Testis (tissue), 3 donors: ENCODE results near the gene EPS8L3. TPM values are rescaled to one million over a fixed set of nuclear protein-coding genes. Genes with fewer than 3 reads are reported as not detected.

Experiments
- DNase-seq: peaks from one replicate; pipeline ENCODE4 v3.0.0-alpha.2; 2019
- H3K27ac ChIP-seq, 2 donors: fragments of 200-600 bp; sonication (generic); one replicate each; pipeline ENCODE4 v1.5.1; 2019
- H3K27me3 ChIP-seq: fragments of 200-600 bp; sonication (generic); one replicate; pipeline ENCODE4 v1.5.1; 2019
- H3K36me3 ChIP-seq: fragments of 200-600 bp; sonication (generic); one replicate; pipeline ENCODE4 v1.5.1; 2017; ENCODE audit warnings: low read depth; ENCODE audit errors: missing control alignments
- H3K4me1 ChIP-seq: fragments of 200-600 bp; sonication (generic); one replicate; pipeline ENCODE4 v1.5.1; 2019
- H3K4me3 ChIP-seq, 2 donors: fragments of 200-600 bp; sonication (generic); one replicate each; pipeline ENCODE4 v1.5.1; 2017 to 2019
- H3K9me3 ChIP-seq: fragments of 200-600 bp; sonication (generic); one replicate; pipeline ENCODE4 v1.5.1; 2017
- POLR2A ChIP-seq: fragments of 450-650 bp; IDR thresholded peaks from one replicate; pipeline ENCODE4 v1.6.1; 2017; ENCODE audit warnings: antibody characterized with exemption, mild to moderate bottlenecking, moderate library complexity
- WGBS, 2 donors: methylation state at CpG; one replicate each; pipeline ENCODE4 v1.1.5; 2018; 5-methylcytosine and 5-hydroxymethylcytosine counted together
- intact Hi-C: fragments of 100-400 bp; cut with DNase I; formaldehyde crosslinking; loops from one replicate; pipeline ENCODE4 v1.15.1; 2023; ENCODE audit warnings: low total_unique reads
- polyA plus RNA-seq: library from polyadenylated mRNA; stranded (reverse); fragments of 350-450 nt; fragmentation: Illumina TruSeq; extraction: RNeasy Lipid Tissue Mini Kit (QIAGEN cat#74804); gene quantifications from one replicate; pipeline ENCODE4 v1.2.3, GENCODE V29; 2014; ENCODE audit warnings: low read depth, low replicate concordance; ENCODE audit not compliant: insufficient read depth
- total RNA-seq, 2 donors: library from RNA; depleted of rRNA; stranded (reverse); fragments of >200 nt; gene quantifications; one replicate each; pipeline ENCODE4 v1.2.3, GENCODE V29; 2016
- TF ChIP-seq, protein P1 (sequence below), 3 experiments: fragments of 450-650 bp in 2 of 3; fragments of 200-600 bp in 1 of 3; sonication (generic) in 1 of 3; IDR thresholded peaks; one replicate each; pipeline ENCODE4 v1.5.1; 2016 to 2019; ENCODE audit warnings: antibody characterized with exemption in 3 of 3, mild to moderate bottlenecking in 2 of 3, moderate library complexity in 1 of 3

The EPS8L3 gene
- total and polyA plus RNA-seq, 3 donors from 2014 or later, result 3.3 to 7.7 (median 7.2) TPM

DNA sequence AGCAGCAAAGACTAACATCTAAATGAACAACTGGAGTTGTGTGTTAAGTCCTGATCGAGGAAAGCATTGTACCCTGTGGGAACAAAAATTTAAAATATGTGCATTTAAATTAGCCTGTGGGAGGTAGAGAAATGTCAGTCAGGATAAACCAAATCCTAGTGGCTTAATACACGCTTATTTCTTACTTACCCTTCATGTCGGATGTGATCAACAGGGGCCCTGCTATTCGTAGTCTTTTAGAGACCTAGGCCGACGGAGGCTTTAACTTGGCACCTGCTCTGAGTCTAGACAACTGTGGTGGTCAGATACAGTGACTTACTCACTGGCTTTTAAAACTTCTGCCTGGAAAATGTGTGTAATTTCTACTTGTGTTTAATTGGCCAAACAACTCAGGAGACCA is 33.1 kb downstream of the EPS8L3 start:
- H3K4me1 ChIP-seq, result no peaks in the 10 kb centered on the region
- intact Hi-C loops, result no loop called here
- H3K27ac ChIP-seq, result no peak overlapping the region
- TF ChIP-seq POLR2A, result no peak
- TF ChIP-seq, protein P1, sequence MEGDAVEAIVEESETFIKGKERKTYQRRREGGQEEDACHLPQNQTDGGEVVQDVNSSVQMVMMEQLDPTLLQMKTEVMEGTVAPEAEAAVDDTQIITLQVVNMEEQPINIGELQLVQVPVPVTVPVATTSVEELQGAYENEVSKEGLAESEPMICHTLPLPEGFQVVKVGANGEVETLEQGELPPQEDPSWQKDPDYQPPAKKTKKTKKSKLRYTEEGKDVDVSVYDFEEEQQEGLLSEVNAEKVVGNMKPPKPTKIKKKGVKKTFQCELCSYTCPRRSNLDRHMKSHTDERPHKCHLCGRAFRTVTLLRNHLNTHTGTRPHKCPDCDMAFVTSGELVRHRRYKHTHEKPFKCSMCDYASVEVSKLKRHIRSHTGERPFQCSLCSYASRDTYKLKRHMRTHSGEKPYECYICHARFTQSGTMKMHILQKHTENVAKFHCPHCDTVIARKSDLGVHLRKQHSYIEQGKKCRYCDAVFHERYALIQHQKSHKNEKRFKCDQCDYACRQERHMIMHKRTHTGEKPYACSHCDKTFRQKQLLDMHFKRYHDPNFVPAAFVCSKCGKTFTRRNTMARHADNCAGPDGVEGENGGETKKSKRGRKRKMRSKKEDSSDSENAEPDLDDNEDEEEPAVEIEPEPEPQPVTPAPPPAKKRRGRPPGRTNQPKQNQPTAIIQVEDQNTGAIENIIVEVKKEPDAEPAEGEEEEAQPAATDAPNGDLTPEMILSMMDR (IDR thresholded peaks at IDR 0.05), result no peak
- 80 to 90% methylated on average over 6 of the region's 6 CpGs for WGBS, 2 donors
- no peaks in the 10 kb centered on the region for H3K27me3 ChIP-seq
- H3K36me3 ChIP-seq, result no peaks in the 10 kb centered on the region
- H3K4me3 ChIP-seq, result no peak overlapping the region
- no peaks in the 10 kb centered on the region for H3K9me3 ChIP-seq
- no peak for DNase-seq

GRCh38 chr1:109728870-109729269 is 34.9 kb downstream of the EPS8L3 start:
- WGBS, 2 donors, result 92 to 94% methylated on average over 7 of the region's 7 CpGs
- Histone ChIP-seq H3K4me1 (no peaks in the 10 kb centered on the region), H3K27me3 (no peaks in the 10 kb centered on the region), H3K9me3 (no peaks in the 10 kb centered on the region), H3K4me3 (no peak overlapping the region), H3K27ac (no peak overlapping the region), H3K36me3 (no peaks in the 10 kb centered on the region)
- DNase-seq, result no peak
- TF ChIP-seq POLR2A, result no peak
- TF ChIP-seq, protein P1 (IDR thresholded peaks at IDR 0.05), result no peak
- intact Hi-C loops, result no loop called here

GRCh38 chr1:109726728-109727373 is 36.9 kb downstream of the EPS8L3 start:
- no peaks in the 10 kb centered on the region for H3K9me3 ChIP-seq
- H3K27ac ChIP-seq, result no peak overlapping the region
- H3K27me3 ChIP-seq, result no peaks in the 10 kb centered on the region
- H3K36me3 ChIP-seq, result no peaks in the 10 kb centered on the region
- H3K4me3 ChIP-seq, result no peak overlapping the region
- WGBS, 2 donors, result 92 to 97% methylated on average over 12 of the region's 12 CpGs
- no peak for TF ChIP-seq POLR2A
- TF ChIP-seq, protein P1 (IDR thresholded peaks at IDR 0.05), result no peak
- H3K4me1 ChIP-seq, result no peaks in the 10 kb centered on the region
- intact Hi-C loops, result no loop called here
- no peak for DNase-seq

GRCh38 chr1:109726007-109726406 is 37.7 kb downstream of the EPS8L3 start:
- 86 to 94% methylated on average over 1 of the region's 1 CpG for WGBS, 2 donors
- intact Hi-C loops, result no loop called here
- no peaks in the 10 kb centered on the region for H3K27me3 ChIP-seq
- H3K9me3 ChIP-seq, result no peaks in the 10 kb centered on the region
- TF ChIP-seq, protein P1 (IDR thresholded peaks at IDR 0.05), result no peak
- TF ChIP-seq POLR2A, result no peak
- no peak overlapping the region for H3K4me3 ChIP-seq
- no peak for DNase-seq
- H3K36me3 ChIP-seq, result no peaks in the 10 kb centered on the region
- no peak overlapping the region for H3K27ac ChIP-seq
- no peaks in the 10 kb centered on the region for H3K4me1 ChIP-seq

DNA sequence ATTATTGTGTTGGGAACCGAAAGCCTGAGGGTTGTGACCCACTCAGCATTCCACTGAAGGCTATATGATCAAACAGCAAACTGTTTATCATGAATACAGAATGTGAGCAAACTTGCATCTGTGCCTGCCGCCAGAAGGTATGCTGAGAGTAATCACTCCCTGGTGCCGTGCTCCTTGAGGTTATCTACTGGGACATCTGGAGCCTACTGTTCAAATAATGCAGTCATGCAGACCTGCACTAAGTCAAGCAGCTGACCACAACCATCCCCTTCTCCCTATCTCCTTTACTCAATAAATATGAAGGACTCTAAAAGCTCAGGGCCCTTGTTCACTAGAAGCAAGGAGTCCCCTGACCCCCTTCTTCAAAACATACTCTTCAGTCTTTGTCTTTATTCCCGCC is 38.2 kb downstream of the EPS8L3 start:
- 91 to 92% methylated on average over 4 of the region's 4 CpGs for WGBS, 2 donors
- TF ChIP-seq POLR2A, result no peak
- TF ChIP-seq, protein P1 (IDR thresholded peaks at IDR 0.05), result no peak
- no peak for DNase-seq
- Histone ChIP-seq H3K27ac (no peak overlapping the region), H3K36me3 (no peaks in the 10 kb centered on the region), H3K4me1 (no peaks in the 10 kb centered on the region), H3K27me3 (no peaks in the 10 kb centered on the region), H3K4me3 (no peak overlapping the region), H3K9me3 (no peaks in the 10 kb centered on the region)
- intact Hi-C loops, result no loop called here
